MM.1S (cell line): Measurements from ENCODE around the gene KLK14.

Experiments used
- CTCF ChIP-seq: fragments of 300-600 bp; sonication (generic); IDR thresholded peaks from 2 replicates; pipeline ENCODE4 v1.5.1; 2016; ENCODE audit warnings: antibody characterized with exemption, low read length, mixed read lengths
- EZH2 ChIP-seq: fragments of 300-600 bp; sonication (generic); optimal IDR thresholded peaks from 2 replicates; pipeline ENCODE3; 2017; ENCODE audit warnings: low read depth, mild to moderate bottlenecking, antibody characterized with exemption, low read length, mixed read lengths
- EZH2phosphoT487 ChIP-seq: fragments of 300-600 bp; sonication (generic); IDR thresholded peaks from 2 replicates; pipeline ENCODE4 v1.6.1; 2018; ENCODE audit warnings: antibody characterized with exemption, low read length

DNA sequence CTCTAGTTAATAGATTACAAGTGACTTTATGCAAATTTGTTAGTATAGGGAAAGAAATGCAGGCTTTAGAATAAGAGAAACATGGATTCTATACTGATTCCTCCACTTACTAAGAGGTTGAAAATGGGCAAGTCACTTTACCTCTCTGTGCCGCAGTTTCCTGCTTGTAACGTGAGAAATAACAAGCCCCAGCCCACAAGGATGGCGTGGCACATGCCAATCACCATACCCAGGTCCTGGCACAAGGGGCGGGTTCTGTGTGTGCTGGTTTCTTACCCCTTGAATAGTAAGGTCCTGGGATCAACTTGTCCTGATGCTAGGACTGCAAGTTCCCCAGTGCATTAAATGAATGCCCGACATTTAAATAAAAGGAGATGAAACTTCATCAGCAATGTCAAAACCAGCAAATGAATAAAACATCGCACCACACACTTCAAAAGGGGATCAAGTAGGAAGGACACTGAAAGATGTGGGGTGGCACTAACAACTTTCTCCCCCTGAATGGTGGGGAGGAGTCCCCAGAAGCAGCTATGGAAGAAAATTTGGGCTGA, 34.1 kb upstream of the KLK14 start:
- TF ChIP-seq EZH2phosphoT487, result no peak
- no peak for TF ChIP-seq EZH2
- TF ChIP-seq CTCF, result no peak
